Natural killer cell (primary cell): ENCODE measurements around the gene BAZ1A. TPM values are rescaled to one million over a fixed set of nuclear protein-coding genes. Genes with fewer than 3 reads are reported as not detected.

Source experiments
- ATAC-seq, 3 donors: fragments of 150-1000 bp in 2 of 3; fragments of 200-7000 bp in 1 of 3; cut with Tn5 transposase; 1 replicate in 1 of 3; 2 replicates in 2 of 3; pipeline ENCODE4 v1.10.0; 2021; ENCODE audit warnings: mild to moderate bottlenecking in 2 of 3, moderate library complexity in 2 of 3
- DNase-seq, 2 donors: peaks; one replicate each; pipeline versions ENCODE4 v3.0.0 to v3.0.0-alpha.2; 2013 to 2021; ENCODE audit warnings: mixed read lengths in 1 of 2
- H3K27ac ChIP-seq: one replicate; pipeline ENCODE4 v1.5.1; 2013; ENCODE audit warnings: mild to moderate bottlenecking, low read length
- H3K27me3 ChIP-seq: one replicate; pipeline ENCODE4 v1.6.1; 2013; ENCODE audit warnings: low read length; ENCODE audit not compliant: control insufficient read depth, insufficient read depth
- H3K36me3 ChIP-seq: one replicate; pipeline ENCODE4 v1.6.1; 2013; ENCODE audit warnings: low read length; ENCODE audit not compliant: control insufficient read depth, insufficient read depth
- H3K4me1 ChIP-seq: one replicate; pipeline ENCODE4 v1.6.1; 2013; ENCODE audit warnings: low read length; ENCODE audit not compliant: control insufficient read depth, insufficient read depth
- H3K4me3 ChIP-seq: one replicate; pipeline ENCODE4 v1.5.1; 2013; ENCODE audit warnings: low read length
- H3K9me3 ChIP-seq: one replicate; pipeline ENCODE4 v1.6.1; 2013; ENCODE audit warnings: low read length; ENCODE audit not compliant: control insufficient read depth, insufficient read depth
- H3K27ac Mint-ChIP-seq, 2 donors: one replicate each; pipeline ENCODE4 v1.8.0; 2022; ENCODE audit warnings: mild to moderate bottlenecking in 2 of 2, mixed read lengths in 2 of 2, moderate library complexity in 1 of 2
- H3K27me3 Mint-ChIP-seq, 2 donors: one replicate each; pipeline ENCODE4 v1.8.0; 2022; ENCODE audit warnings: low read depth in 2 of 2, mixed read lengths in 2 of 2
- H3K36me3 Mint-ChIP-seq: one replicate; pipeline ENCODE4 v1.8.0; 2022; ENCODE audit warnings: mixed read lengths
- H3K4me1 Mint-ChIP-seq, 2 donors: one replicate each; pipeline ENCODE4 v1.8.0; 2022; ENCODE audit warnings: mixed read lengths in 2 of 2
- H3K4me3 Mint-ChIP-seq: one replicate; pipeline ENCODE4 v1.8.0; 2022; ENCODE audit warnings: mild to moderate bottlenecking, moderate library complexity, mixed read lengths
- H3K9me3 Mint-ChIP-seq, 2 donors: one replicate each; pipeline ENCODE4 v1.8.0; 2022; ENCODE audit warnings: mixed read lengths in 2 of 2
- CTCF ChIP-seq: fragments of 200-600 bp; IDR thresholded peaks from one replicate; pipeline ENCODE4 v1.8.0; 2022; ENCODE audit warnings: antibody characterized with exemption
- WGBS: methylation state at CpG from one replicate; pipeline ENCODE4 v1.1.7; 2013; ENCODE audit warnings: missing lambda C conversion rate; ENCODE audit not compliant: insufficient coverage; 5-methylcytosine and 5-hydroxymethylcytosine counted together
- intact Hi-C: fragments of 100-400 bp; cut with micrococcal nuclease; formaldehyde crosslinking; loops from one replicate; pipeline ENCODE4 v1.14.2; 2022
- total RNA-seq, 4 donors: library from RNA; stranded (reverse); fragments of 120-200 nt in 1 of 4; gene quantifications; one replicate each; pipeline versions ENCODE4 v1.2.3 to v1.2.4, GENCODE V29; 2013 to 2022

The BAZ1A gene
- total RNA-seq, 3 donors from 2014 or later (not counting 1 experiment from before 2014, with no cell fraction given) = 54.6 to 89.5 (median 64.6) TPM

- Mint-ChIP-seq H3K27ac (no peak overlapping the region), H3K9me3 (no peaks in the 10 kb centered on the region), H3K4me3 (no peak overlapping the region), H3K27me3 (no peaks in the 10 kb centered on the region), H3K4me1 (no peaks in the 10 kb centered on the region), H3K36me3 (no peaks in the 10 kb centered on the region)
- 70% methylated on average over 8 of the region's 8 CpGs for WGBS
- ATAC-seq (no peak), DNase-seq (no peak)
- Histone ChIP-seq H3K27me3 (no peaks in the 10 kb centered on the region), H3K36me3 (no peaks in the 10 kb centered on the region), H3K4me3 (no peak overlapping the region), H3K9me3 (no peaks in the 10 kb centered on the region), H3K4me1 (no peaks in the 10 kb centered on the region), H3K27ac (no peak overlapping the region)
- intact Hi-C loops = loop anchor here (10.0 kb wide), 1 partner anchor 238 kb away; no protein-coding TSS in a partner anchor
- TF ChIP-seq CTCF = no peak
Measured at GRCh38 chr14:34912966-34913365, 37.8 kb upstream of the BAZ1A start.

- H3K27me3 Mint-ChIP-seq = no peaks in the 10 kb centered on the region
- ATAC-seq (no peak), DNase-seq (peak in 1 of 2 donors; percentile 28)
- H3K27ac Mint-ChIP-seq = no peak overlapping the region
- H3K27ac ChIP-seq = no peak overlapping the region
- H3K9me3 Mint-ChIP-seq = no peaks in the 10 kb centered on the region
- H3K4me3 Mint-ChIP-seq = no peak overlapping the region
- H3K36me3 Mint-ChIP-seq = no peaks in the 10 kb centered on the region
- H3K9me3 ChIP-seq = no peaks in the 10 kb centered on the region
- intact Hi-C loops = loop anchor here (10.0 kb wide), 1 partner anchor 237 kb away; no protein-coding TSS in a partner anchor
- 68% methylated on average over 2 of the region's 3 CpGs for WGBS
- H3K36me3 ChIP-seq = no peaks in the 10 kb centered on the region
- no peak overlapping the region for H3K4me3 ChIP-seq
- TF ChIP-seq CTCF = no peak
- H3K4me1 Mint-ChIP-seq = no peaks in the 10 kb centered on the region
- no peaks in the 10 kb centered on the region for H3K4me1 ChIP-seq
- no peaks in the 10 kb centered on the region for H3K27me3 ChIP-seq
Measured at GRCh38 chr14:34912182-34912581, 37.0 kb upstream of the BAZ1A start.

- WGBS = 95% methylated on average over 6 of the region's 6 CpGs
- intact Hi-C loops = loop anchor here (10.0 kb wide), 1 partner anchor 237 kb away; no protein-coding TSS in a partner anchor
- ATAC-seq = no peak
- TF ChIP-seq CTCF = no peak
- Histone ChIP-seq H3K27ac (no peak overlapping the region), H3K27me3 (no peaks in the 10 kb centered on the region), H3K9me3 (no peaks in the 10 kb centered on the region), H3K36me3 (no peaks in the 10 kb centered on the region), H3K4me3 (no peak overlapping the region), H3K4me1 (no peaks in the 10 kb centered on the region)
- Mint-ChIP-seq H3K4me3 (no peak overlapping the region), H3K36me3 (no peaks in the 10 kb centered on the region), H3K9me3 (no peaks in the 10 kb centered on the region), H3K27me3 (no peaks in the 10 kb centered on the region), H3K27ac (no peak overlapping the region), H3K4me1 (no peaks in the 10 kb centered on the region)
- no peak for DNase-seq
Measured at GRCh38 chr14:34911209-34912150, 36.3 kb upstream of the BAZ1A start.
